ENCODE data around the gene DUSP19. TPM values are rescaled to one million over a fixed set of nuclear protein-coding genes. Genes with fewer than 3 reads are reported as not detected.

The DUSP19 gene
- total and polyA plus RNA-seq, 2 experiments from 2014 or later = 1.2 to 4.7 TPM

DNA sequence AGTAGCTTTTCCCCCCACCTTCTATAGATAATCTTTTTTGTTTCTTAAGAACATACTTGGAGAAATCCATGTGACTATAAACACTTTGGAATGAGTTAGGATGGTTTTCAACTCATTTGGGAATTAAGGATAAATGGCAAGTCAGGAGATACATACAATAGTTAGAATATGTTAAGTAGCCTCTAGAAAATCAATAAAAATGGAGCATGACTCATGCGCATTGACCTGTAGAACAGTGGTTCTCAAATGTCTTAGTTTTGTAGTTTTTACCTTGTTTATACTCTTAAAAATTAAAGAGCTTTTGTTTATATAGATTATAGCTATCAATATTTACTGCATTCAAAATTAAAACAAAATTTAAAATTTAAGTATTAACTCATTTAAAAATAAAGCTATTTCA, 70.4 kb downstream of the DUSP19 start:
- WGBS (ENCODE audit: low lambda C conversion rate, missing lambda C conversion rate) = 93% methylated on average over 1 of the region's 1 CpG
- Histone ChIP-seq H3K79me2 (peaks cover 20% of the 10 kb centered on the region), H3K27ac (no peak overlapping the region), H3K4me3 (no peak overlapping the region), H3K4me2 (no peak overlapping the region), H3K36me3 (replicated peaks; ENCODE audit: insufficient read depth, low read depth) (no peaks in the 10 kb centered on the region), H3K9me3 (ENCODE audit: low read depth) (no peaks in the 10 kb centered on the region), H3K27me3 (no peaks in the 10 kb centered on the region), H2AFZ (no peak overlapping the region), H3K9me2 (replicated peaks; ENCODE audit: insufficient read depth) (no peaks in the 10 kb centered on the region), H4K20me1 (ENCODE audit: insufficient read depth, poor library complexity, severe bottlenecking) (no peaks in the 10 kb centered on the region), H3K4me1 (ENCODE audit: insufficient read depth) (no peaks in the 10 kb centered on the region)
- no peak for DNase-seq (ENCODE audit: low spot score)
- no peak for TF ChIP-seq EZH2 (IDR thresholded peaks at IDR 0.05; ENCODE audit: borderline replicate concordance)
- TF ChIP-seq EZH2phosphoT487 (IDR thresholded peaks at IDR 0.05; ENCODE audit: low read depth, severe bottlenecking, unreplicated experiment) = no peak
- TF ChIP-seq CTCF (IDR thresholded peaks at IDR 0.05; ENCODE audit: poor library complexity) = no peak

GRCh38 chr2:183149489-183149888, 70.9 kb downstream of the DUSP19 start:
- Histone ChIP-seq H3K27ac (no peak overlapping the region), H3K9me2 (replicated peaks; ENCODE audit: insufficient read depth) (no peaks in the 10 kb centered on the region), H3K4me2 (no peak overlapping the region), H3K79me2 (peaks cover 20% of the 10 kb centered on the region), H3K36me3 (replicated peaks; ENCODE audit: insufficient read depth, low read depth) (no peaks in the 10 kb centered on the region), H3K9me3 (ENCODE audit: low read depth) (no peaks in the 10 kb centered on the region), H3K27me3 (no peaks in the 10 kb centered on the region), H3K4me3 (no peak overlapping the region), H3K4me1 (ENCODE audit: insufficient read depth) (no peaks in the 10 kb centered on the region), H2AFZ (no peak overlapping the region), H4K20me1 (ENCODE audit: insufficient read depth, poor library complexity, severe bottlenecking) (no peaks in the 10 kb centered on the region)
- DNase-seq (ENCODE audit: low spot score) = no peak
- WGBS (ENCODE audit: low lambda C conversion rate, missing lambda C conversion rate) = 79% methylated on average over 2 of the region's 2 CpGs
- no peak for TF ChIP-seq EZH2phosphoT487 (IDR thresholded peaks at IDR 0.05; ENCODE audit: low read depth, severe bottlenecking, unreplicated experiment)
- no peak for TF ChIP-seq CTCF (IDR thresholded peaks at IDR 0.05; ENCODE audit: poor library complexity)
- TF ChIP-seq EZH2 (IDR thresholded peaks at IDR 0.05; ENCODE audit: borderline replicate concordance) = no peak

Small RNA genes lying within 50 kb of the gene (small RNA-seq; reads per million reads assigned to genes)
- not detected for gene RF00599

Other genes with a start within 250 kb of the DUSP19 start
- 72.9 and 118 TPM in 2 replicates for gene FRZB, start 212.1 kb upstream of the DUSP19 start, total RNA-seq
- 375 and 534 TPM in 2 replicates for gene FRZB, start 212.1 kb upstream of the DUSP19 start, polyA plus RNA-seq
- gene NCKAP1, start 40.3 kb upstream of the DUSP19 start, total RNA-seq = 163 and 216 TPM in 2 replicates
- 54.5 and 56.7 TPM in 2 replicates for gene NCKAP1, start 40.3 kb upstream of the DUSP19 start, polyA plus RNA-seq
- 20.0 and 22.6 TPM in 2 replicates for gene NUP35, start 45.7 kb downstream of the DUSP19 start, total RNA-seq
- gene NUP35, start 45.7 kb downstream of the DUSP19 start, polyA plus RNA-seq = 14.4 and 15.7 TPM in 2 replicates

Measured in hepatocyte (in vitro differentiated cells).